RPMI7951 (cell line): ENCODE data around the gene KRTAP13-3. TPM values are rescaled to one million over a fixed set of nuclear protein-coding genes. Genes with fewer than 3 reads are reported as not detected.

ENCODE experiments used
- total RNA-seq: library from RNA; depleted of rRNA; stranded (reverse); fragments of >200 nt; shearing (Covaris generic); gene quantifications from 2 replicates; pipeline ENCODE4 v1.2.3, GENCODE V29; 2014; rRNA removed

The KRTAP13-3 gene
- total RNA-seq, 1 experiment from 2014 or later = not detected

Other genes with a start within 250 kb of the KRTAP13-3 start
- gene CLDN8, start 209.8 kb downstream of the KRTAP13-3 start, total RNA-seq = not detected in 2 replicates
- gene KRTAP24-1, start 143.0 kb downstream of the KRTAP13-3 start, total RNA-seq = not detected in 2 replicates
- gene KRTAP25-1, start 136.4 kb downstream of the KRTAP13-3 start, total RNA-seq = not detected in 2 replicates
- gene KRTAP26-1, start 105.6 kb downstream of the KRTAP13-3 start, total RNA-seq = not detected in 2 replicates
- gene KRTAP27-1, start 88.2 kb downstream of the KRTAP13-3 start, total RNA-seq = not detected in 2 replicates
- gene KRTAP23-1, start 77.3 kb downstream of the KRTAP13-3 start, total RNA-seq = not detected in 2 replicates
- gene KRTAP13-2, start 53.7 kb downstream of the KRTAP13-3 start, total RNA-seq = not detected in 2 replicates
- gene KRTAP13-1, start 29.9 kb downstream of the KRTAP13-3 start, total RNA-seq = not detected in 2 replicates
- gene KRTAP13-4, start 4.3 kb upstream of the KRTAP13-3 start, total RNA-seq = not detected in 2 replicates
- not detected in 2 replicates for gene KRTAP15-1, start 14.3 kb upstream of the KRTAP13-3 start, total RNA-seq
- not detected in 2 replicates for gene KRTAP19-1, start 54.4 kb upstream of the KRTAP13-3 start, total RNA-seq
- not detected in 2 replicates for gene KRTAP19-2, start 61.5 kb upstream of the KRTAP13-3 start, total RNA-seq
- not detected in 2 replicates for gene KRTAP19-3, start 66.1 kb upstream of the KRTAP13-3 start, total RNA-seq
- gene KRTAP19-4, start 71.2 kb upstream of the KRTAP13-3 start, total RNA-seq = not detected in 2 replicates
- gene KRTAP19-5, start 76.2 kb upstream of the KRTAP13-3 start, total RNA-seq = not detected in 2 replicates
- not detected in 2 replicates for gene KRTAP19-6, start 115.9 kb upstream of the KRTAP13-3 start, total RNA-seq
- not detected in 2 replicates for gene KRTAP19-7, start 135.4 kb upstream of the KRTAP13-3 start, total RNA-seq
- not detected in 2 replicates for gene KRTAP22-2, start 164.5 kb upstream of the KRTAP13-3 start, total RNA-seq
- gene KRTAP6-3, start 166.5 kb upstream of the KRTAP13-3 start, total RNA-seq = not detected in 2 replicates
- not detected in 2 replicates for gene KRTAP6-2, start 173.0 kb upstream of the KRTAP13-3 start, total RNA-seq
- gene KRTAP22-1, start 175.2 kb upstream of the KRTAP13-3 start, total RNA-seq = not detected in 2 replicates
- gene KRTAP6-1, start 188.0 kb upstream of the KRTAP13-3 start, total RNA-seq = not detected in 2 replicates
- not detected in 2 replicates for gene KRTAP20-1, start 190.5 kb upstream of the KRTAP13-3 start, total RNA-seq
- gene KRTAP20-4, start 194.7 kb upstream of the KRTAP13-3 start, total RNA-seq = not detected in 2 replicates
- not detected in 2 replicates for gene KRTAP20-2, start 209.3 kb upstream of the KRTAP13-3 start, total RNA-seq
- gene KRTAP20-3, start 216.9 kb upstream of the KRTAP13-3 start, total RNA-seq = not detected in 2 replicates